ENCODE results near the gene TRIM42. TPM values are rescaled to one million over a fixed set of nuclear protein-coding genes. Genes with fewer than 3 reads are reported as not detected.

TRIM42 gene
- total and polyA plus RNA-seq, 2 donors from 2014 or later = not detected

GRCh38 chr3:140664111-140664510 lies 13.8 kb upstream of the TRIM42 start:
- Histone ChIP-seq H3K36me3 (ENCODE audit: control insufficient read depth in 2 of 3, insufficient read depth in 3 of 3, low read length in 3 of 3) (no peaks in the 10 kb centered on the region), H3K9me3 (ENCODE audit: control insufficient read depth in 2 of 3, insufficient read depth in 1 of 3, low read length in 3 of 3) (peaks cover 0 to 15% (median 0%) of the 10 kb centered on the region in 3 donors), H3K4me3 (ENCODE audit: low read length in 3 of 3) (no peak overlapping the region), H3K9ac (ENCODE audit: low read length in 3 of 3) (no peak overlapping the region), H3K27ac (ENCODE audit: low read depth in 2 of 2, low read length in 2 of 2) (no peak overlapping the region), H3K4me1 (ENCODE audit: control insufficient read depth in 2 of 3, insufficient read depth in 2 of 3, low read depth in 1 of 3, low read length in 3 of 3) (no peaks in the 10 kb centered on the region), H3K27me3 (ENCODE audit: control insufficient read depth, insufficient read depth, low read length) (no peaks in the 10 kb centered on the region)
- FAIRE-seq (no peak), DNase-seq (no peak)
- intact Hi-C loops (cut with DNase I) = no loop called here
- TF ChIP-seq CTCF (IDR thresholded peaks at IDR 0.05; ENCODE audit: borderline replicate concordance, extremely low read depth, insufficient read depth) = no peak

- no peak overlapping the region for H3K27ac ChIP-seq (ENCODE audit: low read depth in 2 of 2, low read length in 2 of 2)
- intact Hi-C loops (cut with DNase I) = no loop called here
- no peaks in the 10 kb centered on the region for H3K9me3 ChIP-seq (ENCODE audit: control insufficient read depth in 2 of 3, insufficient read depth in 1 of 3, low read length in 3 of 3)
- no peak overlapping the region for H3K4me3 ChIP-seq (ENCODE audit: low read length in 3 of 3)
- no peaks in the 10 kb centered on the region for H3K4me1 ChIP-seq (ENCODE audit: control insufficient read depth in 2 of 3, insufficient read depth in 2 of 3, low read depth in 1 of 3, low read length in 3 of 3)
- H3K27me3 ChIP-seq (ENCODE audit: control insufficient read depth, insufficient read depth, low read length) = no peaks in the 10 kb centered on the region
- DNase-seq (no peak), FAIRE-seq (no peak)
- no peak for TF ChIP-seq CTCF (IDR thresholded peaks at IDR 0.05; ENCODE audit: borderline replicate concordance, extremely low read depth, insufficient read depth)
- no peaks in the 10 kb centered on the region for H3K36me3 ChIP-seq (ENCODE audit: control insufficient read depth in 2 of 3, insufficient read depth in 3 of 3, low read length in 3 of 3)
- H3K9ac ChIP-seq (ENCODE audit: low read length in 3 of 3) = no peak overlapping the region
Measured at GRCh38 chr3:140682586-140682985, 4.7 kb downstream of the TRIM42 start.

GRCh38 chr3:140686128-140686527 lies 8.3 kb downstream of the TRIM42 start:
- no peak overlapping the region for H3K27ac ChIP-seq (ENCODE audit: low read depth in 2 of 2, low read length in 2 of 2)
- TF ChIP-seq CTCF (IDR thresholded peaks at IDR 0.05; ENCODE audit: borderline replicate concordance, extremely low read depth, insufficient read depth) = no peak
- H3K4me1 ChIP-seq (ENCODE audit: control insufficient read depth in 2 of 3, insufficient read depth in 2 of 3, low read depth in 1 of 3, low read length in 3 of 3) = no peaks in the 10 kb centered on the region
- intact Hi-C loops (cut with DNase I) = no loop called here
- no peak for DNase-seq
- H3K27me3 ChIP-seq (ENCODE audit: control insufficient read depth, insufficient read depth, low read length) = no peaks in the 10 kb centered on the region
- H3K4me3 ChIP-seq (ENCODE audit: low read length in 3 of 3) = no peak overlapping the region
- no peak overlapping the region for H3K9ac ChIP-seq (ENCODE audit: low read length in 3 of 3)
- no peaks in the 10 kb centered on the region for H3K9me3 ChIP-seq (ENCODE audit: control insufficient read depth in 2 of 3, insufficient read depth in 1 of 3, low read length in 3 of 3)
- no peaks in the 10 kb centered on the region for H3K36me3 ChIP-seq (ENCODE audit: control insufficient read depth in 2 of 3, insufficient read depth in 3 of 3, low read length in 3 of 3)
- no peak for FAIRE-seq

GRCh38 chr3:140686948-140687347 lies 9.1 kb downstream of the TRIM42 start:
- no peaks in the 10 kb centered on the region for H3K27me3 ChIP-seq (ENCODE audit: control insufficient read depth, insufficient read depth, low read length)
- TF ChIP-seq CTCF (IDR thresholded peaks at IDR 0.05; ENCODE audit: borderline replicate concordance, extremely low read depth, insufficient read depth) = no peak
- H3K4me1 ChIP-seq (ENCODE audit: control insufficient read depth in 2 of 3, insufficient read depth in 2 of 3, low read depth in 1 of 3, low read length in 3 of 3) = no peaks in the 10 kb centered on the region
- no peak for DNase-seq
- H3K9me3 ChIP-seq (ENCODE audit: control insufficient read depth in 2 of 3, insufficient read depth in 1 of 3, low read length in 3 of 3) = no peaks in the 10 kb centered on the region
- H3K9ac ChIP-seq (ENCODE audit: low read length in 3 of 3) = no peak overlapping the region
- intact Hi-C loops (cut with DNase I) = no loop called here
- H3K36me3 ChIP-seq (ENCODE audit: control insufficient read depth in 2 of 3, insufficient read depth in 3 of 3, low read length in 3 of 3) = no peaks in the 10 kb centered on the region
- no peak overlapping the region for H3K4me3 ChIP-seq (ENCODE audit: low read length in 3 of 3)
- no peak for FAIRE-seq
- H3K27ac ChIP-seq (ENCODE audit: low read depth in 2 of 2, low read length in 2 of 2) = no peak overlapping the region
